Skeletal muscle satellite cell (primary cell): Measurements from ENCODE around the gene THAP7. TPM values are rescaled to one million over a fixed set of nuclear protein-coding genes. Genes with fewer than 3 reads are reported as not detected.
"Not testable (repeated sequence)": the region's sequence is repeated elsewhere in the genome, so short reads cannot be mapped to it uniquely, and the experiment has no call there.

Experiments
- H3K27me3 ChIP-seq: 2 replicates; pipeline ENCODE4 v1.7.0; 2013; ENCODE audit warnings: low read length; ENCODE audit not compliant: control insufficient read depth, insufficient read depth
- H3K36me3 ChIP-seq: 2 replicates; pipeline ENCODE4 v1.7.0; 2013; ENCODE audit warnings: mild to moderate bottlenecking, control low read depth, low read length; ENCODE audit not compliant: insufficient read depth
- H3K4me1 ChIP-seq: 2 replicates; pipeline ENCODE4 v1.7.0; 2013; ENCODE audit warnings: low read length; ENCODE audit not compliant: control insufficient read depth, insufficient read depth
- H3K4me2 ChIP-seq: 2 replicates; pipeline ENCODE4 v1.7.0; 2013; ENCODE audit warnings: mild to moderate bottlenecking, low read length
- H3K4me3 ChIP-seq: 2 replicates; pipeline ENCODE4 v1.7.0; 2013; ENCODE audit warnings: low read length
- H3K9ac ChIP-seq: 2 replicates; pipeline ENCODE4 v1.7.0; 2013; ENCODE audit warnings: mild to moderate bottlenecking, low read depth, low read length, moderate library complexity
- H3K9me3 ChIP-seq: replicated peaks from 2 replicates; pipeline ENCODE4 v1.7.0; 2013; ENCODE audit warnings: mild to moderate bottlenecking, control low read depth, low read length
- total RNA-seq: library from RNA; depleted of rRNA; stranded (reverse); fragments of >200 nt; gene quantifications from 2 replicates; pipeline ENCODE4 v1.2.3, GENCODE V29; 2012; rRNA removed

THAP7 gene
- total RNA-seq: 14.2 and 19.9 TPM in 2 replicates

- H3K27me3 ChIP-seq: no peaks in the 10 kb centered on the region
- H3K4me1 ChIP-seq: peaks cover 25% of the 10 kb centered on the region
- peak within 1 kb of the TSS; percentile 79 for H3K4me3 ChIP-seq
- peak within 1 kb of the TSS; percentile 90 for H3K9ac ChIP-seq
- H3K9me3 ChIP-seq: no peaks in the 10 kb centered on the region
- H3K4me2 ChIP-seq: peak within 1 kb of the TSS; percentile 94
- peaks cover 30% of the 10 kb centered on the region for H3K36me3 ChIP-seq
Observed at GRCh38 chr22:21001601-21002325, at the start of gene THAP7. TSS of gene THAP7 (minus strand) at chr22:21002118. CDS start at chr22:21001911, 207 bp downstream.

GRCh38 chr22:21051145-21051830 is 49.4 kb upstream of the THAP7 start:
- Histone ChIP-seq H3K4me3 (no peak overlapping the region), H3K36me3 (no peaks in the 10 kb centered on the region), H3K27me3 (peaks cover 13% of the 10 kb centered on the region), H3K4me1 (no peaks in the 10 kb centered on the region), H3K9me3 (no peaks in the 10 kb centered on the region), H3K4me2 (no peak overlapping the region), H3K9ac (no peak overlapping the region)

DNA sequence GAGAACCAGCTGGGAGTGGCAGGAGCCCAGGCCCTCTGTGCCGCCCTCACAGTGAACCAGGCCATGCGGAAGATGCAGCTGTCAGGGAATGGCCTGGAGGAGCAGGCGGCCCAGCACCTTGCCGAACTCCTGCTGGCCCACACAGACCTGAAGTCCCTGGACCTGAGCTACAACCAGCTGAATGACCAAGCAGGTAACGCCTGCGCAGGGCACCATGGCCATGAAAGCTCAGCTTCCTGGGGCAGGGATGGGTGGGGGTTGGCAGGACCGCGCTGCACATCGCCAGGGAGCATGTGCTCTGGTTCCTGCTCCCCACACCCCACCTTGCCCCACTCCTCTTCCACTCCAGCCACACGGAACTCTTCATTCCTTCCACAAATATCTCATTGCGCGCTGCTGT is 47.0 kb upstream of the THAP7 start:
- not testable (repeated sequence) for H3K4me2 ChIP-seq, H3K27me3 ChIP-seq, H3K9ac ChIP-seq, H3K4me3 ChIP-seq, H3K36me3 ChIP-seq, H3K9me3 ChIP-seq
- H3K4me1 ChIP-seq: peaks cover 20% of the 10 kb centered on the region

DNA sequence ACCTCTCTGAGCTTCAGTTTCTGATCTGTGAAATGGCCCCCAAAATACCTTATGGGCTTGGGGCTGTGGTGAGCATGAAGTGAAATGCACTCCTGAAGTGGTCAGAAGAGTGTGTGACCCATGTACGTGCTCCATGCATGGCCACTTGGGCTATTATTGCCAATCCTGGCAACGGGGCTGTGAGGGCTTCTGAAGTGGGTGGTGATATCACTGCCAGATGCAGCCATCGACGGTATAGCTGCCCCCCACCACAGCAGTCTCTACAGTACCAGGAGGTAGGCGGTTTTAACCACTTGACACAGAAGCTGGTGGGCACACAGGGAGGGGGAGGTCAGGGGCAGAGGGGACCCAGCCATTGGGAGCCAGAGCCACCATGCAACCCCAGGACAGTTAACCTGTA is 46.5 kb upstream of the THAP7 start:
- H3K27me3 ChIP-seq, H3K4me3 ChIP-seq, H3K4me2 ChIP-seq, H3K9me3 ChIP-seq, H3K9ac ChIP-seq, H3K36me3 ChIP-seq: not testable (repeated sequence)
- H3K4me1 ChIP-seq: peaks cover 25% of the 10 kb centered on the region

DNA sequence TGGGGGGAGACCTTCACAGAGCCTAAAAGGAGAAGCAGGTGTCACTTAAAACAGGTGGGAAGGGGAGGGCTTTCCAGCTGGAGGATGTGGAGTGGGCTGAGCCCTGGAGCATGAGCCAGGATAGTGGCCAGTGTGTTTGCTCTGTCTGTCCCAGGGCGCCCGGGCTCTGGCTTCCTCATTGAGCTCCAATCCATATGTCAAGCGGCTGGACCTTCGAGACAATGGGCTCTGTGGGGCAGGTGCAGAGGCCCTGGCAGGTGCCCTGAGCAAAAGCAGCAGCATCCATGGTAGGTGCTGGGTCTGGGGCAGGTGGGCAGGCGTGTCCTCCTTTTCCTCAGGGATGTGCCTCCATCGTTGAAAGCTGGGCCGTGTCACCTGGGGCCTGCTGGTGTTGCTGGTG is 45.8 kb upstream of the THAP7 start:
- Histone ChIP-seq H3K4me1 (peaks cover 32% of the 10 kb centered on the region), H3K9me3 (no peaks in the 10 kb centered on the region), H3K9ac (no peak overlapping the region), H3K27me3 (no peaks in the 10 kb centered on the region), H3K4me2 (no peak overlapping the region), H3K36me3 (no peaks in the 10 kb centered on the region), H3K4me3 (no peak overlapping the region)

DNA sequence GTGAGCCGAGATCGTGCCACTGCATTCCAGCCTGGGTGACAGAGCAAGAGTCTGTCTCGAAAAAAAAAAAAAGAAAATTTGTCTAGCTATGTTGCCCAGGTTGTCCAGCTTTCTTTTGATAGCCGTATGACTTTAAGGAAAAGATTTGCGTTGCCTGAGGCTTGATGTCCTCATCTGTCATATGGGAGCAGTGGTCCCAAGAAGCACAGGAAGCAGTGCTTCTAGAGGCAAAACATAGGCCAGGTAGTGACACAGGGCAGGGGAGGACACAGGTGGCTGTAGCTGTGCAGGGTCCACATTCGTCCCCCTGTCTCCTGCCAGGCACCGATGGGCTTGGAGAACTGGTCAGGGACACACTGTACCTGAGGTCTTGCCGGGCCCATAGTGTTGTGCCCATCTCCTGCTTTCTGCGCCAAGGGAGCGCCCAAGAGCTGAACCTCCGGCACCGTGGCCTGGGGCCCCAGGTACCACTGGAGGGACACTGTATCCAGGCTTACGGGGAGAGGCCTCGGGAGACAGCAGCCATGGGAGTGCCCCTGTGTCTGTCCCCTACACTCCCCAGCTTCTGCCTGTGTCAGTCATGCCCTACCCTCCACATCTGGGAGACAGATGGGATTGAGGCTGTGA is 45.2 kb upstream of the THAP7 start:
- Histone ChIP-seq H3K27me3 (no peaks in the 10 kb centered on the region), H3K4me1 (peaks cover 38% of the 10 kb centered on the region), H3K4me3 (no peak overlapping the region), H3K4me2 (no peak overlapping the region), H3K9me3 (no peaks in the 10 kb centered on the region), H3K9ac (no peak overlapping the region), H3K36me3 (no peaks in the 10 kb centered on the region)

DNA sequence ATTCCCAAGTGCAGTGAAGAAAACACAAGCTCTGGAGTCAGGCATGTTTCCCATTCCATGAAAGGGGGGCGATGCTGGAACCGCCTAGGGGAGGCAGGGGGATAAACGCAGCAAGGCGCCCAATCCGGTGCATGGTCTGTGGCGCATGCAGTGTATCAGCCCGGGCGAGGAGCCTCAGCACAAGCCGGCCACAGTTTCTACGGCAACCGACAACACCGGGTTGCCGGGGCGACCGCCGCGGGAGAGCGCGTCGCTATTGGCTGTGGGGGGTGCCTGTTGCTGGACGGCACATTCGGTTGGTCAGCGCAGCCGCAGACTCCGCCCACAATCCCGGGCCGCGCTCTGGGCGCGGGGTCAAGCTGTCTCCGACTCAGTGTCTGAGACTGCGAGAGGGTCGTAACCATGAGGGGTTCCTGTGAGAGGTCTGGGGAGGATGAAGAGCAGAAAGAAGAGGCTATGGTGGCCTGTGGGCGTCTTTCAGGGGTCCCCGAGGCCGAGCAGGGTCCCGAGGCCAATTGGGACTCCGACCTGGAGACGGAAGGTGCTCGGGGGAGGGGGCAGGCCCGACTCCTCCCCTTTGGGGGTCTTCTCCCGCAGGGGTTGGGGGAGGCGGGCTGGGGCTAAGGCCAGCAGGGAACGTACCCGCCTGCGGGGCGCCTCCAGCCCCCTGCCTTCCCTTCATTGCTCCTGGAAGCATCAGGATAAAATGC is 43.8 kb upstream of the THAP7 start, which contains the start of gene LRRC74B:
Gene LRRC74B (plus strand): TSS at position 362 of the 710 bp plus-strand sequence. CDS start 41 bp downstream, at position 403.
- Histone ChIP-seq H3K9me3 (no peaks in the 10 kb centered on the region), H3K27me3 (no peaks in the 10 kb centered on the region), H3K4me3 (peak within 1 kb of the TSS; percentile 72), H3K36me3 (no peaks in the 10 kb centered on the region), H3K4me2 (peak within 1 kb of the TSS; percentile 87), H3K4me1 (peaks cover 40% of the 10 kb centered on the region), H3K9ac (peak within 1 kb of the TSS; percentile 70)

- Histone ChIP-seq H3K4me2 (peak overlapping the region; percentile 87), H3K9ac (peak overlapping the region; percentile 70), H3K4me1 (peaks cover 40% of the 10 kb centered on the region), H3K27me3 (no peaks in the 10 kb centered on the region), H3K4me3 (peak overlapping the region; percentile 72), H3K9me3 (no peaks in the 10 kb centered on the region), H3K36me3 (no peaks in the 10 kb centered on the region)
Observed at GRCh38 chr22:21044931-21045584, 43.1 kb upstream of the THAP7 start.

DNA sequence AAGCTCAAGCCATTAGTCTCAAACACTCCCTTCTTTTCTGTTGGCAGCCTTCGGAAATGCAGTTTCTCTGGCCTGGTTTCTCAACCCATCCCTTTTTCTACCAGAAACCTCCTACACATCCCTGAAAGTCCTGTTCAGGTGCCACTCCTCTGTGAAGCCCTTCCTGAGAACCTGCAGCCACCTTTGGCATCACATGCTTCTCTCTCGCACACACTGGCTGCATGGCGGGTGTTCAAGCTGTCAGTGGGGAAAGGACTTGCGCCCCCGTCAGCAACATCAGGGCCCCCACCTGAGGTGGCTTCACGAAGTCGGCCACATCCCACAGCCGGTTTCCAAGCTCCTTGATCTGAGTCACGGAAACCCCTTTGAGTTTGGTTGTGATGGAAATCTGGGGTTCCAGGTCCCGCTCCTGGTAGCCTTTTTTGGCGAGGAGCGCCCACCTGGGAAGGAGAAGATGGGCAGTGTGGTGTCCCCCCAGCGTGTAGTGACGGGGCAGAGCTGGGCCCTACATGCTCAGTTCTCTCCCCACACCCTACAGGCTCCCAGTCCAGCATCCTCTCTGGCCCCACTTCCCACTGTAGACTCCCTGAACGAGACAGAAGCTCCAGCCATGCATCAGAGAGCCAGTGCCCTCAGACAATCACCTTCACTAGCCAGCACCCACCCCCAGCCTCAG is 42.1 kb upstream of the THAP7 start:
- H3K9me3 ChIP-seq: no peaks in the 10 kb centered on the region
- no peaks in the 10 kb centered on the region for H3K36me3 ChIP-seq
- peak overlapping the region; percentile 42 for H3K4me2 ChIP-seq
- H3K27me3 ChIP-seq: no peaks in the 10 kb centered on the region
- H3K9ac ChIP-seq: peak overlapping the region; percentile 58
- H3K4me1 ChIP-seq: peaks cover 40% of the 10 kb centered on the region
- peak overlapping the region; percentile 24 for H3K4me3 ChIP-seq

- no peak overlapping the region for H3K9ac ChIP-seq
- H3K27me3 ChIP-seq: no peaks in the 10 kb centered on the region
- H3K4me2 ChIP-seq: peak overlapping the region; percentile 25
- H3K36me3 ChIP-seq: no peaks in the 10 kb centered on the region
- H3K4me3 ChIP-seq: no peak overlapping the region
- H3K4me1 ChIP-seq: peaks cover 46% of the 10 kb centered on the region
- no peaks in the 10 kb centered on the region for H3K9me3 ChIP-seq
Observed at GRCh38 chr22:21042978-21043859, 41.3 kb upstream of the THAP7 start.
